ENCODE data around the gene DDX1.
"Not testable (repeated sequence)": the region's sequence is repeated elsewhere in the genome, so short reads cannot be mapped to it uniquely, and the experiment has no call there.

DDX1 gene

GRCh38 chr2:15677141-15677843, 85.6 kb downstream of the DDX1 start:
- no peak for DNase-seq (ENCODE audit: low read depth in 2 of 2)

- no peak for DNase-seq (ENCODE audit: low read depth in 2 of 2)
These were observed 86.7 kb downstream of the DDX1 start for GRCh38 chr2:15678346-15678745.

GRCh38 chr2:15678909-15679308, 87.2 kb downstream of the DDX1 start:
- no peak for DNase-seq (ENCODE audit: low read depth in 2 of 2)

GRCh38 chr2:15679386-15679924, 87.8 kb downstream of the DDX1 start:
- DNase-seq (ENCODE audit: low read depth in 2 of 2): no peak

- DNase-seq (ENCODE audit: low read depth in 2 of 2): not testable (repeated sequence)
These were observed 88.5 kb downstream of the DDX1 start for GRCh38 chr2:15680132-15680531.

Measured in stimulated activated CD4-positive, alpha-beta T cell treated with anti-CD3 and anti-CD28 coated beads, Interleukin-15, amount 100 ng/mL, for 48 hours (primary cell).